SW480 (cell line): ENCODE data around the gene TOMM40L.
"Not testable (repeated sequence)": the region's sequence is repeated elsewhere in the genome, so short reads cannot be mapped to it uniquely, and the experiment has no call there.

Source experiments
- DNase-seq: peaks from one replicate; pipeline ENCODE4 v3.0.0-alpha.2; 2016; ENCODE audit warnings: low spot score

The TOMM40L gene

DNA sequence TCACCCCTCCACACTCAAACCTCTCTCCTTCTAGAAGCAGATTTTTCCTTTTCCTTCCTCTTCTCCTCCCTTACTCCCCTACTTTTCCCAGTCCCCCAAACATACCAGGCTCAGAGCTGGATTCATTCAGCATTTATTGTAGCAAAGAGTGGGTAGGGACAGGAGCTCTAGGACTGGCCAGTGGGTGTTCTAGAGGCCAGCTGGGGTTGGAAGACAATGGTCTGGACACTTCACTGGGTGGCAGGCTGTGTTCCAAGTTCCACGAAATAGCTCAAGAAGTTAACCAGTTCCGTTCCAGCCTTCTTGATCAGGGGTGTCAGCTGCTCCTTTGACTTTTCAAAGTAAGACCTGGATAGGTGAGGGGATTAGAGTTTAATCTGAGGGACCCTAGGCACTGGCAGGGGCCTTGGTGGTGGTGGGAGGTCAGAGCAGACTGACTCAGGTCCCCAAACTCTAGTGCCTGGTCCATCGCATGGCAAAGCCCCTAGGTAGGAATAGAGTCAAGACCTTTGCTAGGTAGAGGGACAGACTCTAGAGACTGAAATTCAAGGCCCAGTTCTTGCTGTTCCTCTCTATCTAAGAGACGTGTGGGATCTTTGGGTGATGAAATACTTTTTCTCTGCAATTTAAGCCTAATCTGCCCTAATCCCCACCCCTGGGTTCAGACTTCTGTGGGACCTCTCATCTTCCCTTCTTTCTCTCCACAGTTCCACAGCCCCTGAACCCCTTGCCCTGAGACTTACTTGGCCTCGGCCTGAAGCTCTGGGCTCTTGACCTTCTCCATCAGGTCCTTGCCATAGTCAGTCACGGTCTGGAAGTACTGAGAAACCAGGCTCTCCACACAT, 3.5 kb upstream of the TOMM40L start:
- no peak for DNase-seq

DNA sequence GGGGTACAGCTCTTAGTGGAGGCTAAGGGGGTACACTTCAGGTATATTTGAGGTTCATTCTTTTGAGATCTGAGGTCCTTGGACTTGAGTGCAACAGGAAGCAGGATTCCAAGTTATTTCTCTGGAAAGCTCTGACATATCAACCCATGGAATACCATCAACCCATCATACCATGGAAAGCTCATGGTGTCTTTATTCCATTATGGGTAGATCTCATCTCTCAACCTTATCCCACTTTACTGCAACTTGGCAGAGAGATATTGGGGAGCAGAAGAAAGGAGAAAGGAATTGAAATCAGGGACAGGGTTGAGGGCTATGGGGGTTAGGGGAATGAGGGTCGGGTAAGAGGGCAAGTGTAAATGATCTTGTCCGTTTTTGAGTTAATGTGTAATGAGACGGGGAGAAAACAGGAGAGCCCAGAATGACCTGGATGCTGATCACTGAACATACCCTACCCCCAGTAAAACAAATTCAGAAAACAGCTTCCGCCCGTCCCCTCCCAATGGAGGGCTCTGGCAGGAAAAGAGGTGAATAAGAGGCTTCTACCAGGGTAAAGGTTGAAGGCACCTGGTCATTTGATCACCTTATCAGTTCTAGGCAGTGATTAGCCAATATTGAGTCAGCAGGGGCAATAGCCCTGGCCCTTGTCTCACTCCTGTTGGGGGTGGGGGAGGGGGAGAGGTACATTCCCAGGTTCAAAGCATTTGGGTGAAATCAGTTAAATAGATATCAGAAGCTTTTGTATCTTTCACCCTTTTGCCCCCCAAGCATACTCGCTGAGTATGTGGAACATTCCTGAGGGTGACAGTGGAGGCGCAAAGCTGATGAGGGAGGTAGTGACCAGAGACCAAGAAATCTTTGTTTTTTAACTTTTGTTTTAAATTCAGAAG, 1.8 kb upstream of the TOMM40L start:
- no peak for DNase-seq

DNA sequence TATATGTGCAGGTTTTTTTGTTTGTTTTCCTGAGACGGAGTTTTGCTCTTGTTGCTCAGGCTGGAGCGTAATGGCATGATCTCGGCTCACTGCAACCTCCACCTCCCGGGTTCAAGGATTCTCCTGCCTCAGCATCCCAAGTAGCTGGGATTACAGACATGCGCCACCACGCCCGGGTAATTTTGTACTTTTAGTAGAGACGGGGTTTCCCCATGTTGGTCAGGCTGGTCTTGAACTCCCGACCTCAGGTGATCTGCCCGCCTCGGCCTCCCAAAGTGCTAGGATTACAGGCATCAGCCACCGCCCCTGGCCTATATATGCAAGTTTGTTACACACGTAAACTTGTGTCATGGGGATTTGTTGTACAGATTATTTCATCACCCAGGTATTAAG, 1.2 kb upstream of the TOMM40L start:
- DNase-seq, result not testable (repeated sequence)

DNA sequence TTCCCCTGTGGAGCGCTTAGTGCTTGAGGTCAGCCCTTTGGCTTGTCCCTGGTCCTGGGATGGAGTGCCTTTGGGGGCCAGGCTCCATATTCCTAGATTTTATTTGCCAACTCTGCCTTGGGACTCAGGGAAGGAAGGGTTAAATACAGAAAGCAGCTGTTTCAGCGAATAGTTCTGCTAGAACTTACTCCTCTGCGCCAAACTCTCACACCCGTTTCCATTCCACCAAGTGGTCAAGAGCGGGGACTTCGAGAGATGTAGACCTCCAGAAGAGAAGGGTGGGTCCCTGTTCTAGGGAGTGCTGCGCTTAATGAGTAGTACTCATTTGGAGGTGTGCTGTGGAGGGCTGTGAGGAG, 704 bp upstream of the TOMM40L start:
- DNase-seq, result no peak

DNA sequence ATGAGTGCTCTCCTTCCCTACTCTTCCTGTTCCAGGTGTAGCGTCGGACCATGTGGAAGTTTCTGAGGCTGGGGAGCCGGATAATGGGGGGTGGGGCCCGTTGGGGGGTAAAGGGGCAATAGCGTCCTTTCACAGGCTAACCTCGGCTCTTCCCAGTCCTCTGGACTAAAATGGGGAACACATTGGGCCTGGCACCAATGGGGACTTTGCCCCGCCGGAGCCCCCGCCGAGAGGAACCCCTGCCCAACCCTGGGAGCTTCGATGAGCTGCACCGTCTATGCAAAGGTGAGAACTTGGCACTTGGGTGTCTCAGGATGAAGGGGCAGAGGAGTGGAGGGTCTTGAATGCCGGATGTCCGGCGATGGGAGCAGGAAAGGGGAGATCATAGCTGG, 456 bp downstream of the TOMM40L start:
- DNase-seq, result no peak

DNA sequence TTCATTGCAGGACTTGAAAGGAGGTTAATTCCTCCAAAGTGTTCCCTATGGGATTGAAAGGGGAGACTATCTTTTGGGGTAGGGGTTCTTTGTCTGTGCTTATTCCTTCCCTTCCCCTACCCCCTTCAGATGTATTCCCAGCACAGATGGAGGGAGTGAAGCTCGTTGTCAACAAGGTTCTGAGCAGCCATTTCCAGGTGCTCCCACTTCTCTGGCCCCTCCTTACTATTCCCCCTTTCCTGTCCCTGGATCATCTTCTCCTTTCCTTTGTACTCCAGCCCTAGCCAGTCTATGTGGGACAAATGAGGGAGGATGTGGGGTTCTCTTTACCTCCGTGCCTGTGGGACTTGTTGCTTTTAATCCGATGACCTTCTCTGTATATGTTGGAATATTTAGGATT, 899 bp downstream of the TOMM40L start:
- DNase-seq, result no peak

DNA sequence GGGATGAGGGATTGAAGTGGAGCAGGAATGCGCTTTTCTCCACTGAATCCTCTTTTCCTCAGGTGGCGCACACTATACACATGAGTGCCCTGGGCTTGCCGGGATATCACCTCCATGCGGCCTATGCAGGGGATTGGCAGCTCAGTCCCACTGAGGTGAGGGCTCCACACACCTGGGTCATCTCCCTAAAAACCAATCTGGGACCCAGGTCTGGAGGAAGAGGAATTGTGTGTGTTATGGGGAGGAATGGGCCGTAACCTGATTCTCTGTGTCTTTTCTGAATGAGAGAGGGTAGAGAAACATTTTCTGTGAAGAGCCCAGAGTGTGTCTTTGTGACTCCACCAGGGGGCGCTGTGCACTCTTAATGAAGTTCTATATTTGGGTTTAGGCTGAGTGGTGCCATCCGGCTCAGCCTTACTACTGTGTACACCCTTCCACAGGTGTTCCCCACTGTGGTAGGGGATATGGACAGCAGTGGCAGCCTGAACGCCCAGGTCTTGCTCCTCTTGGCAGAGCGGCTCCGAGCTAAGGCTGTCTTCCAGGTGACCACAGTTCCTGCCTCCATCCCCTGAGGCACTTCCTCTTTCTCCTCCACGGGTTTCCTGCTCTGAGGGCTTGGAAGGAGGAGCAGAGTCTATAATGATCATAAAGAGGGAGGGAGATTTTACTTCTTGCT, 1.5 kb downstream of the TOMM40L start:
- DNase-seq, result peak; percentile 64

DNA sequence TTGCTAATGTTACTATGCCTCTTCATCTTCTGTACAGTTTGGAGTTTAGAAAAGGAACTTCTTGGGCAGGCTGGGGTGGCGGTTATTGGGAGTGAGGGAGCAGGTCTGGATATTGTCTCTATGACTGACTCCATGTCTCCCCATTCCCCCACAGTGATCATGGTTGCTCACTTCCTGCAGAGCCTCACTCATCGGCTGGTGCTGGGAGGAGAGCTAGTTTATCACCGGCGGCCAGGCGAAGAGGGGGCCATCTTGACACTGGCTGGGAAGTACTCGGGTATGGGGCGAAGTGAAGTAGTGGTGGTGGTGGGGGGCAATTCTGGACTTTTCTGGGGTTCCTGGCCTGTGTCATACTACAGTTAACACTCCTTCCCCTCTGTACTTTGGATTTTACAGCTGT, 2.2 kb downstream of the TOMM40L start:
- DNase-seq, result no peak

DNA sequence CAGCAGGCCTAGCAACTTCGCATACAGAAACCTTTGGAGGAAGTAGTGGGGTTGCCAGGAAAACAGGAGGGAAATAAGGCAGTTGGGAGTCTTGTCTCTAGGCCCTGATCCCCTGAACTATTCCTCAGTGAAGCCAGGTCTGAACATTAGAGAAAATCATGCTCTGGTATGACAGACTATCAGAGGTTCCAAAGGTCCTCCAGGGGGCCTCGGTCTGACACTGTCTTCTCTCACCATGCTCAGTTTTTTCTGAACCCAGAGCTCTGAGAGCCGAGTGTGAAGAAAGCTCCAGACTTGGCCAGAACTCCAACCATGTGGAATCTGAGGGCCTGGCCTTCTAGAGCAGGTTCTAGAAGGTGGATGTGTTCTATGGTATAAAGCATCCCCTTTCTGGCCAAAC, 4.0 kb downstream of the TOMM40L start:
- DNase-seq, result no peak

DNA sequence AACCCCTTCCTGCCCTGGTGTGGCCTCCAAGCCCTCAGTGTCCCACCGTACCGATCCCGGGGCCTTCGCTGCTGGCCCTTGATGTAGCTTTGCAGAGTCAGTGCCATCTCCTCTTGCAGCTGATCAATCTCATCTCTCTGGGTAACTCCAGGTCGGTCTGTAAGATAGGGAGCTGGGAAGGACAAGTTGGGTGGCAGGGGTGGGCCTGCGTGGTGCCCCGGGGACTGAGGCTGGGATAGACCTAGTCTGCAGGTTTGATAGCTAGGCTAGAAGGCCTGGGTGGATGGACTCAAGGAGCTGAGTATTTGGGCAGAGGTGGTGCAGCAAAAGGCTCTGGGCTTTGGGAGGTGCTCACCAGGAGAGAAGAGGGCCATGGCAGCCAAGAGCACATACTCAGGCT, 4.9 kb downstream of the TOMM40L start:
- DNase-seq, result no peak

DNA sequence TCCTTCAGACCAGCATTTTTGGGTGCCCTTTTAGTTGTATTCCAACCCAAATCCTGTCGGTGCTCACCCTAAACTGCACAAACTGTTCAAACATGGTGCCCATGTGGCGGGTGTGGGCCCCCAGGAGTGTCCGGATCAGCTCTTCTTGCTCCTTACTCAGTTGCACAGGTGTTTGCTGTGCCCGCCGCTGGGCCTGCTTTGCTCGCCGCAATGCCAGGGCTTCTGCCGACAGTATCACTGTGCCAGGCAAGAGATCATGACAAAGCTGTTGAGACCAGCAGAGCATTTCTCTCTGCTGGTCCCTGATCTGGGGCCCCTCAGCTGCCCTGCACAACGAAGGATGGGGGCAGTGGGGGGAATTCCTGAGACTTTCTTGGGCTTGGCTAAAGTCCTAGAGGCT, 7.2 kb downstream of the TOMM40L start:
- no peak for DNase-seq

DNA sequence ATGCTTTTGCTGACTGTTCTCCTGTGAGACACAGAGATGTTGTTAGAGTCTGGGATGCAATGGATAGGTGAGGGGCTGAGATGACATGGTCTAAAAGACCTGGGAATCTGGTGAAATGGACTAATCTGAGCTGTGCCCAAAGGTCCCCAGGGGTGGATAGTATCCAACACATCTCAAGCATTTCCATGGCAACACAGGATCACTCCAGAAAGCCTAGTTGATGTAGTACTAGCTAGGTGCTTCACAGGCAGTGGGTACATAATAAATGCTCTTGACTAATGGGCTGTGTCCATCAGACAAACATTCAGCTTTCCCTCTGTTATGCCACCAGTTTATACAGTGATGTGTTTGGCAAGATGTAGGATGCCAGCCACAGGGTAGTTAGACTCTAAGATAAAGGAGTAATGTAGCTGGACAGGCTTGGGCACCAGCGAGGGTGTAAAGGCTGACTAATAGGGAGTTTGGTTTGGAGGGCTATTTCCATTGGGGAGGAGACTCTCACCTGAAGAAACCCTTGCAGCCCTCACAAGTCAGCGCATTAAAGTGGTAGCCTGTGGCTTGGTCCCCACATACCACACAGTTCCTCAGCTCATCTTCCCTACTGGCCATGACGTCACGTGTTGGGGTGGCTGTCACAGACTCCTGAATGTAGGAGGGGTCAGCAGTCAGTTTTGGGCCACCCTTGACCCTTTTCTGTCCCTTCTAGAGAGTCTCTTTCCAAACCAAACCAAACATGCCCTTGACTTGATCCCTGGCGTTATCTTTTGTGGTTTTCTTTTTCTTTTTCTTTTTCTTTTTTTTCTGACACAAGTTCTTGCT, 10.3 kb downstream of the TOMM40L start:
- DNase-seq, result no peak

DNA sequence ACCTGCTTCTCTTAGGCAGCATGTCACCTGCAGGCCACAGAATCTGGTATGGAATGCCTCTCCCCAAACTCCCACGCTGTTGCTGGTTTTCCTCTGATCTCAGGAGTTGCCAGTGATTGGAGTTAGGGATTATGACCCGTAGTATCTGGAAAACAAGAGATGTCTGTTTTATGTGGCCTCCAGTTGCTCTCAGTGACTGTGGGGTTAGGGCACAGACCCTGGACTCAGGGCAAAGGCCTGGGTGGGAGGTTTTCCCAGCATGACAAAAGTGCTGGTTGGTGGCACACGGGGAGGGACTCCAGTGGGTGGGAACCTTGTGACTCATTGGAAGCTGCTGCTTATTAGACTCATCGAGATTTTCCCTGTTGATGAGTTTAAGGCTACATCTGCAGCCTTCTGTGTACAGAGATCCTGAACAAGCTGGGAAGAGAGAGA, 12.2 kb downstream of the TOMM40L start, which contains the start of gene NR1I3:
NR1I3 (minus strand) TSS at position 165 of the 435 bp plus-strand sequence. CDS start 1,638 bp downstream, outside the sequence.
- DNase-seq, result peak; percentile 67

DNA sequence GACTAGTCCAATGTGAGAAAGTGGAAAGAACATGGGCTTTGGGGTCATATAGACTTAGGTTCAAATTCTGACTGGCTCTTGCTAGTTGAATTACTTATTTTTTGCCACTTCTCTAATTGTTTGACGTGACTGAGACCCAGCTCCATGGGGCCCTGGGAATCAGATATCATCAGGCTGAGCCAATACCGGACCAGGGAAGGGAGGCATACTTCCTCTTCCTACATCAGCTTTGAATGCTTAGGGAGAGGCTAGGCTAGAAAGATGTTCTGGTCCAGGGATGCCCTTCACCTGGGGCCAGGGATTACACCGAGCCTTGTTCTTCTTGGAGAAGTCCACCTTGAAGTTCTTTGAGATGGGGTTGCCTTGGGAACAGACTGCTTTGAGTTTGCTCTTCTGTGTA, 15.8 kb downstream of the TOMM40L start:
- no peak for DNase-seq

DNA sequence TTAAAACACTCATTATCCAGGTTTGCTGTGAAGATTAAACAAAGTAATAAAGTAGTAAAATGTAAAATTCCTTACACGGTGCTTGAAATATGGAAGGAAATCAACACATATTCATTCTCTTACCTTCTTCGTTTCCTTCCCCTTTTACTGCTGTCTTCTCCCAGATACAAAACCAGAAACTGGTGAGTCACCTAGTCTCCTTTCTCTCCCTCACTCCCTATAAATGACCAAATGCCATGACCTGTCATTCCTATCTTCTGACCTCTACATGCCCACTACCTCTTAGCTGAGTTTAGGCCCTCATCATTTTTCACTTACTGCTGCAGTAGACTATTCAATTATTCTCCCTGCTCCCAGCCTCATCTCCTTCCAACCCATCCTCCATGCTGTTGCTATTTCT, 16.5 kb downstream of the TOMM40L start:
- DNase-seq, result no peak

DNA sequence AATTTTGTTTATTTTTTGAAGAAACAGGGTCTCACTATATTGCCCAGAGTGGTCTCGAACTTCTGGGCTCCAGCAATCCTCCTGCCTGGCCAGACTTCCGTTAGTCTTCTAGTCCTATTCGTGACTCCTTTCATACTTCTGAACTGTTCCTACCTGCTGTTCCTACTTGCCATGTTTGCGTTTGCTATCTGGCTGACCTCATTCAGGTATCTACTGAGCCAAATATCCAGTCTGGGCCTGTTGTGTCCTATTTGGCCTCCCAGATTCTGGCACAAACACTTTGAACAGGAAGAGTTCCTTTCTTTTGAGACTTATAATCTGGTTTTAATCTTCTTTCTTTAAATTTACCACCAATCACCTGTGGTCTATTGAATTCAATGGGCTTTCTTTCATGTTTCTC, 19.0 kb downstream of the TOMM40L start:
- no peak for DNase-seq

DNA sequence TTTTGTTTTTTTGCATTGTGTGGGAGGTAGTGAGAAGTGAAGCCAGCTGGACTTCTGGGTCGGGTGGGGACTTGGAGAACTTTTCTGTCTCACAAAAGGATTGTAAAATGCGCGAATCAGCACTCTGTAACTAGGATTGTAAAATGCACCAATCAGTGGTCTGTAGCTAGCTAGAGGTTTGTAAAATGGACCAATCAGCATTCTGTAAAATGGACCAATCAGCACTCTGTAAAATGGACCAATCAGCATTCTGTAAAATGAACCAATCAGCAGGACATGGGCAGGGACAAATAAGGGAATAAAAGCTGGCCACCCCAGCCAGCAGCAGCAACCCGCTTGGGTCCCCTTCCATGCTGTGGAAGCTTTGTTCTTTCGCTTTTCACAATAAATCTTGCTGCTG, 24.2 kb downstream of the TOMM40L start:
- DNase-seq, result not testable (repeated sequence)

DNA sequence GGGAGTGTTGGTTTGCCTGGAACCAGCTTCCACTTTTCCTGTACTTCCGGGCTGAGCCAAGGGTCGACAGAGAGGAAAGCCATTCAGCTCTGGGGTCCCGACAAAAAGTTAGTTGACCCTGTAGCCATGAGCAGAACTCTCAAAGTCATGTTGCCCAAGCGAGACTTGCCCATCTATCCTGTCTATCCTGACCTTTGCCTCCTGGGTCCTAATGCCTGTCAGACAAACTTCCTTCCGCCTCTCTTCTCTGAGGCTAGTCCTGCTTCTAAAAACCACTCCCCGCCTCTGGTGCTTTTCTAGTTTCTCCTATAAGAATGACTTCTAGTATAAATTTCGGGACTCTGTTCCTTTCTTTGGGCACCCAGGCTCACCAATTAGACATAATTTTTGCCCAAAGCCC, 25.0 kb downstream of the TOMM40L start:
- no peak for DNase-seq

DNA sequence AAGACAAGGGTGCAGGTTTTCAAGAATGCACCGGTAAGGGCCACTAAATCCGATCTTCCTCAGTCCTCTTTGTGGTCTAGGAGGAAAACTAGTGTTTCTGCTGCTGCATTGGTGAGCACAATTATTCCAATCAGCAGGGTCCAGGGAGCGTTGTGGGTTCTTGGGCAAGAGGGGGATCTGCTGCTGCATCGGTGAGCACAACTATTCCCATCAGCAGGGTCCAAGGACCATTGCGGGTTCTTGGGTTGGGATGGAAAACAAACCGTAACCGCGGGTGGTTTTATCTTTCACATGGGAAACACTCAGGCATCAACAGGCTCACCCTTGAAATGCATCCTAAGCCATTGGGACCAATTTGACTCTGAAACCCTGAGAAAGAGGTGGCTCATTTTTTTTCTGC, 25.7 kb downstream of the TOMM40L start:
- DNase-seq, result no peak

DNA sequence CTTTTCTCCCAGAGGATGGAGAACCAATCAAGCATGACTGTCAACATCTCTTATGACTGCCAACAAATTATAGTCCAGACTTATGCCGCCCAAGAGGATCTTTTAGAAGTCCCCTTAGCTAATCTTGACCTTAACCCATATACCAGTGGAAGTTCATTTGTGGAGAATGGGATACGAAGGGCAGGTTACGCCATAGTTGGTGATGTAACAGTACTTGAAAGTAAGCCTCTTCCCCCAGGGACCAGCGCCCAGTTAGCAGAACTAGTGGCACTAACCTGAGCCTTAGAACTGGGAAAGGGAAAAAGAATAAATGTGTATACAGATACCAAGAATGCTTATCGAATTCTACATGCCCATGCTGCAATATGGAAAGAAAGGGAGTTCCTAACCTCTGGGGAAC, 29.4 kb downstream of the TOMM40L start:
- not testable (repeated sequence) for DNase-seq

DNA sequence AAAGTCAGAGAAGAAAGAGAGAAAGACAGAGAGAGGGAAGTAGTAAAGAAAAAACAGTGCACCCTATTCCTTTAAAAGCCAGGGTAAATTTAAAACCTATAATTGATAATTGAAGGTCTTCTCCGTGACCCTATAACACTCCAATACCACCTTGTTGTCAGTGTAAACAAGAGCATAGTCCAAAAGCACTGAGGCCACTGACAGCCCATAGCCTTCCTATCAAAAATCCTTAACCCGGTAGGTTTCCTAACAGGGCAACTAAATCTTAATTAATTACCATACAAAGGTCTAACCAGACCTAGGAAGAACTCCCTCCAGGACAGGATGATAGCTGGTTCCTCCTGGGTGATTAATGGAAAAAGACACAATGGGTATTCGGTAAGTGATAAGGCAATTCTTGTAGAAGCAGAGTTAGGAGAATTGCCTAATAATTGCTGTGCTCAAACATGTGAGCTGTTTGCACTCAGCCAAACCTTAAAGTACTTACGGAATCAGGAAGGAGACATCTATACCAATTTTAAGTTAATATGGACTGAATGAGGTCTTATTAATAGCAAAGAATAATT, 30.2 kb downstream of the TOMM40L start:
- not testable (repeated sequence) for DNase-seq
